ENCODE measurements around the gene ARSG.

DNA sequence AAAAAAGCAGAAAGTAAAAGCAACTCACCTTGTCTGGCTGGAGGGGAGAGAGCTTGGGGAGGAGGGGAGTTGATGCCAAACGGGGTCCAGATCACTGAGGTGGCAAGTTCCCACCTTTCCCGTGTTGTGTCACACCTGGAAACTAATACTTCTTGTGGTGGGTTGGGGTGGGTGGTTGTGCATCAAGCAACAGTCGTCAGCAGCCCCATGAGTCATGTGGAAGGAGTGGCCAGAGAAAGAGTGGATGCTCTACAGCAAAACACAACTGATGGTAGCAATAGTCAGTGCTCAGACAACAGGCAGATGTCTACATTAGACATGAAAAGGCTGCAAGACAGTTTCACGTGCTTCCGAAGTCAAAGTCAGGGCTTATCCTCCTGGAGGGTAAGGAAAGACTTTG lies 35.4 kb downstream of the ARSG start:
- no peak for TF ChIP-seq CTCF (IDR thresholded peaks at IDR 0.05; ENCODE audit: low read length)
- no peak for TF ChIP-seq EZH2 (IDR thresholded peaks at IDR 0.05; ENCODE audit: borderline replicate concordance, low read length)

Data from OCI-LY1 (cell line).